ENCODE results near the gene SLC25A11.
"Not testable (repeated sequence)": the region's sequence is repeated elsewhere in the genome, so short reads cannot be mapped to it uniquely, and the experiment has no call there.

The SLC25A11 gene

GRCh38 chr17:4926577-4927335, 13.1 kb downstream of the SLC25A11 start:
- H3K4me1 Mint-ChIP-seq (ENCODE audit: low read depth); H3K27ac Mint-ChIP-seq: not testable (repeated sequence)

GRCh38 chr17:4921320-4921719, 18.5 kb downstream of the SLC25A11 start:
- Mint-ChIP-seq H3K27me3 (no peaks in the 10 kb centered on the region), H3K27ac (no peak overlapping the region), H3K4me3 (no peak overlapping the region), H3K9me3 (no peaks in the 10 kb centered on the region), H3K4me1 (ENCODE audit: low read depth) (peaks cover 4% of the 10 kb centered on the region), H3K36me3 (ENCODE audit: low read depth) (no peaks in the 10 kb centered on the region)

More at GRCh38 chr17:4926577-4927335, 13.1 kb downstream of the SLC25A11 start:
- H3K9me3 Mint-ChIP-seq, H3K27me3 Mint-ChIP-seq, H3K4me3 Mint-ChIP-seq: not testable (repeated sequence)
- H3K36me3 Mint-ChIP-seq (ENCODE audit: low read depth): peaks cover 18% of the 10 kb centered on the region

- Mint-ChIP-seq H3K36me3 (ENCODE audit: low read depth) (no peaks in the 10 kb centered on the region), H3K27ac (no peak overlapping the region), H3K4me3 (no peak overlapping the region), H3K27me3 (no peaks in the 10 kb centered on the region), H3K4me1 (ENCODE audit: low read depth) (peaks cover 3% of the 10 kb centered on the region), H3K9me3 (no peaks in the 10 kb centered on the region)
These were observed 19.3 kb downstream of the SLC25A11 start for GRCh38 chr17:4920351-4921048.

GRCh38 chr17:4919511-4920047, 20.3 kb downstream of the SLC25A11 start:
- no peaks in the 10 kb centered on the region for H3K27me3 Mint-ChIP-seq
- no peaks in the 10 kb centered on the region for H3K36me3 Mint-ChIP-seq (ENCODE audit: low read depth)
- peaks cover 3% of the 10 kb centered on the region for H3K4me1 Mint-ChIP-seq (ENCODE audit: low read depth)
- no peaks in the 10 kb centered on the region for H3K9me3 Mint-ChIP-seq
- H3K4me3 Mint-ChIP-seq: no peak overlapping the region
- H3K27ac Mint-ChIP-seq: no peak overlapping the region

GRCh38 chr17:4914551-4914950, 25.3 kb downstream of the SLC25A11 start:
- not testable (repeated sequence) for H3K27me3 Mint-ChIP-seq; H3K27ac Mint-ChIP-seq; H3K9me3 Mint-ChIP-seq; H3K4me3 Mint-ChIP-seq; H3K36me3 Mint-ChIP-seq (ENCODE audit: low read depth); H3K4me1 Mint-ChIP-seq (ENCODE audit: low read depth)

- Mint-ChIP-seq H3K27me3 (no peaks in the 10 kb centered on the region), H3K36me3 (ENCODE audit: low read depth) (no peaks in the 10 kb centered on the region), H3K9me3 (no peaks in the 10 kb centered on the region), H3K27ac (no peak overlapping the region), H3K4me3 (no peak overlapping the region), H3K4me1 (ENCODE audit: low read depth) (no peaks in the 10 kb centered on the region)
These were observed 25.9 kb downstream of the SLC25A11 start for GRCh38 chr17:4913994-4914393.

- Mint-ChIP-seq H3K27me3 (no peaks in the 10 kb centered on the region), H3K27ac (no peak overlapping the region), H3K36me3 (ENCODE audit: low read depth) (no peaks in the 10 kb centered on the region), H3K9me3 (no peaks in the 10 kb centered on the region), H3K4me1 (ENCODE audit: low read depth) (no peaks in the 10 kb centered on the region), H3K4me3 (no peak overlapping the region)
These were observed 30.9 kb downstream of the SLC25A11 start for GRCh38 chr17:4908711-4909496.

- Mint-ChIP-seq H3K36me3 (ENCODE audit: low read depth) (no peaks in the 10 kb centered on the region), H3K27me3 (no peaks in the 10 kb centered on the region), H3K9me3 (no peaks in the 10 kb centered on the region), H3K27ac (no peak overlapping the region), H3K4me3 (no peak overlapping the region), H3K4me1 (ENCODE audit: low read depth) (peaks cover 5% of the 10 kb centered on the region)
These were observed 31.5 kb downstream of the SLC25A11 start for GRCh38 chr17:4908301-4908700.

- H3K4me3 Mint-ChIP-seq; H3K27ac Mint-ChIP-seq; H3K27me3 Mint-ChIP-seq; H3K9me3 Mint-ChIP-seq; H3K36me3 Mint-ChIP-seq (ENCODE audit: low read depth): not testable (repeated sequence)
- peaks cover 19% of the 10 kb centered on the region for H3K4me1 Mint-ChIP-seq (ENCODE audit: low read depth)
These were observed 33.2 kb downstream of the SLC25A11 start for GRCh38 chr17:4906642-4907041.

GRCh38 chr17:4903051-4903818, 36.6 kb downstream of the SLC25A11 start, which contains the start of gene CHRNE:
TSS of gene CHRNE (minus strand) at chr17:4903098. CDS start at chr17:4903063, 35 bp downstream.
- peaks cover 44% of the 10 kb centered on the region for H3K4me1 Mint-ChIP-seq (ENCODE audit: low read depth)
- H3K27ac Mint-ChIP-seq: peak within 1 kb of the TSS; percentile 54
- no peaks in the 10 kb centered on the region for H3K9me3 Mint-ChIP-seq
- H3K27me3 Mint-ChIP-seq: no peaks in the 10 kb centered on the region
- H3K36me3 Mint-ChIP-seq (ENCODE audit: low read depth): no peaks in the 10 kb centered on the region
- H3K4me3 Mint-ChIP-seq: peak within 1 kb of the TSS; percentile 70

- H3K4me1 Mint-ChIP-seq (ENCODE audit: low read depth): peaks cover 45% of the 10 kb centered on the region
- no peak overlapping the region for H3K4me3 Mint-ChIP-seq
- H3K27ac Mint-ChIP-seq: peak overlapping the region; percentile 45
- no peaks in the 10 kb centered on the region for H3K9me3 Mint-ChIP-seq
- H3K36me3 Mint-ChIP-seq (ENCODE audit: low read depth): no peaks in the 10 kb centered on the region
- no peaks in the 10 kb centered on the region for H3K27me3 Mint-ChIP-seq
These were observed 37.3 kb downstream of the SLC25A11 start for GRCh38 chr17:4902540-4902939.

- peaks cover 45% of the 10 kb centered on the region for H3K4me1 Mint-ChIP-seq (ENCODE audit: low read depth)
- H3K36me3 Mint-ChIP-seq (ENCODE audit: low read depth): no peaks in the 10 kb centered on the region
- peak overlapping the region; percentile 87 for H3K4me3 Mint-ChIP-seq
- no peaks in the 10 kb centered on the region for H3K9me3 Mint-ChIP-seq
- H3K27ac Mint-ChIP-seq: no peak overlapping the region
- H3K27me3 Mint-ChIP-seq: no peaks in the 10 kb centered on the region
These were observed 38.0 kb downstream of the SLC25A11 start for GRCh38 chr17:4901648-4902344.

- Mint-ChIP-seq H3K9me3 (no peaks in the 10 kb centered on the region), H3K27me3 (no peaks in the 10 kb centered on the region), H3K4me1 (ENCODE audit: low read depth) (peaks cover 45% of the 10 kb centered on the region), H3K27ac (no peak overlapping the region), H3K4me3 (peak overlapping the region; percentile 87), H3K36me3 (ENCODE audit: low read depth) (peaks cover 1% of the 10 kb centered on the region)
These were observed 38.7 kb downstream of the SLC25A11 start for GRCh38 chr17:4901108-4901647.
